HG02840 (cell line): ENCODE data around the gene WFS1.

Experiments
- ATAC-seq: cut with Tn5 transposase; IDR thresholded peaks from one replicate; pipeline ENCODE4 v1.9.1; 2021; ENCODE audit warnings: mild to moderate bottlenecking, moderate library complexity, moderate number of reproducible peaks; ENCODE audit not compliant: unreplicated experiment, low FRiP score

The WFS1 gene, protein sequence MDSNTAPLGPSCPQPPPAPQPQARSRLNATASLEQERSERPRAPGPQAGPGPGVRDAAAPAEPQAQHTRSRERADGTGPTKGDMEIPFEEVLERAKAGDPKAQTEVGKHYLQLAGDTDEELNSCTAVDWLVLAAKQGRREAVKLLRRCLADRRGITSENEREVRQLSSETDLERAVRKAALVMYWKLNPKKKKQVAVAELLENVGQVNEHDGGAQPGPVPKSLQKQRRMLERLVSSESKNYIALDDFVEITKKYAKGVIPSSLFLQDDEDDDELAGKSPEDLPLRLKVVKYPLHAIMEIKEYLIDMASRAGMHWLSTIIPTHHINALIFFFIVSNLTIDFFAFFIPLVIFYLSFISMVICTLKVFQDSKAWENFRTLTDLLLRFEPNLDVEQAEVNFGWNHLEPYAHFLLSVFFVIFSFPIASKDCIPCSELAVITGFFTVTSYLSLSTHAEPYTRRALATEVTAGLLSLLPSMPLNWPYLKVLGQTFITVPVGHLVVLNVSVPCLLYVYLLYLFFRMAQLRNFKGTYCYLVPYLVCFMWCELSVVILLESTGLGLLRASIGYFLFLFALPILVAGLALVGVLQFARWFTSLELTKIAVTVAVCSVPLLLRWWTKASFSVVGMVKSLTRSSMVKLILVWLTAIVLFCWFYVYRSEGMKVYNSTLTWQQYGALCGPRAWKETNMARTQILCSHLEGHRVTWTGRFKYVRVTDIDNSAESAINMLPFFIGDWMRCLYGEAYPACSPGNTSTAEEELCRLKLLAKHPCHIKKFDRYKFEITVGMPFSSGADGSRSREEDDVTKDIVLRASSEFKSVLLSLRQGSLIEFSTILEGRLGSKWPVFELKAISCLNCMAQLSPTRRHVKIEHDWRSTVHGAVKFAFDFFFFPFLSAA

GRCh38 chr4:6269616-6270511 lies at the start of gene WFS1:
Gene WFS1, plus strand, starts transcription at chr4:6269850. Its CDS starts 7,606 bp downstream, at chr4:6277456.
- peak; percentile 100 for ATAC-seq

DNA sequence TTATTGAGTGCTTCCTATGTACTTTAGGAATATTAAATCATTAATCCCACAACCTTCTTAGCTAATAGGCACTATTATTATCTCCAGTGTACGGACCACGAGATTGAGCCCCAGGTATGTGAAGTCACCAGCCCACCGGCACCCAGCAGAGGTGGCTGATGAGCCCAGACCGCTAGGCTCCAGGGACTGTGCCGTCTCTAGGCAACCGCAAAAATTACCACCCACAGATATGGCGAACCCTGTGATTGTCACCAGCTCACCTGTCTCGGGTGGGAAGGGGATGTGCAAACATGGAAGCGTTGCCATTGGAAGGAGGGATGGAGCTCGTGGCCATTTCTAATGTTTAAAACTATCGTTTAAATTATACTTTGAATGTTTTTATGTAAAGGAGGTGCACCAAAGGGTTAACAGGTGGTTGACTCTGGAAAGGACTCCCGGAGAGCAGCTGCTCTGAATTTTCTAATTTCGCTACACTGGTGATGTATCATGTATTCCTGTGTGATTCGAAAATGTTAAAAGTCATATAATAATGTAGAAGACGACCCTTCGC lies 48.3 kb upstream of the WFS1 start:
- ATAC-seq, result no peak

DNA sequence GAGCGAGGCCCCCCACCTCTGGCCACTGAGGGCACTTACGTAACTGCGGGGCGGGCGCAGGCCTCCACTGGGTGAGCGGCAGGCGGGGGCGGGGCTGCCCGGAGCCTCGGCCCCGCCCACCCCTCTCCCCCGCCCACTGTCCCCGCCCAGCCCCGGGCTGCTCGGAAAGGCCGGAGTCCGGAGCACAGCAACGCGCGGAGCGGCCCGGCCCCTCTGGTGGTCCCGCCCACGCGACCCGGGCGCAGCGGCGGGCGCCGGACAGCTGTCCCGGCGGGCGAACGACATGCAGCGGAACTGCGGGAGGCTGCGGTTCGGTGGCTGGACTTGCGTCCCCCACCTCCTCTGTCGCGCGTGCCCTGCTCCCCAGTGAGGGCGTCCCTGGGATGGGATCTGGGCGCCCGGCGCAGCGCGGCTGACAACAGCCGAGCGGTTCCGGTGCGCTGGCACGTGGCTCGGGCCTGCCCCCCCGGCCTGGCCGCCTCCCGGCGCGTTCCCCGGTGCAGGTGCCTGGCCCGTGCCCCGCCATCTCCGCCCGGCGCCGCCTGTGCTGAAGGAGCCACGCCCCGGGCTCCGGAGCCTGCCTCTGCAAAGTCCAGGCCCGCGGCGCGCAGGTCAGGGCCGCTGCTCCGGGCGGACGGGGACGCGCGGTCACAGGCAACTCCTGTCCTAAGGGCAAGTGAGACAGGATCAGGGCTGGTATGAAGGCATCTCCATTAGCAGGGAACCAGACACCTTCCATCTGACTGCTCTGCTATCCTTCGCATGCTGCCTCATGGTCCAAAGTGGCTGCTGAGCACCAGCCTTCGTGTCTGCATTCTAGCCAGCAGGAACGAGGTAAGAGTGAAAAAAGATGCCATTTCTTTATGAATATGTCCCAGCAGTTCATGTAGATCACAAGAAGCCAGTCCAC lies 47.5 kb upstream of the WFS1 start:
- no peak for ATAC-seq

GRCh38 chr4:6222761-6223292 lies 46.8 kb upstream of the WFS1 start:
- ATAC-seq, result no peak

DNA sequence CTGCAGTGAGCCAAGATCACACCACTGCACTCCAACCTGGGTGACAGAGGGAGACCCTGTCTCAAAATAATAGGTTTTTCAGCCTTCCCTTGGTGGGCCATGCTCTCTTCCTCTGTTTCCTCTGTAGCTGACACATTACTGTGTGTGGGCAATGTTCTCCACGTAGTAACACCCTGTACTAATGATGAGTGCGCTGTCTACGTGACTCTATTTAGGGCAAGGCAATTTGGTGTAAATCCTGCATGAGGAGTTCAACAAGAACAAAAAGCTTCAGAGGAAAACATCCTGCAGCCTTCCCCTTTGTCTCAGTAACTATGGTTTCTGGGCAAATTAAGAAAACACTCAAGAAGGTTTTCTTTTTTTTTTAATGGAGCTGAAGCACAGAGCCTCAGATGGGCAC lies 44.9 kb upstream of the WFS1 start:
- no peak for ATAC-seq

DNA sequence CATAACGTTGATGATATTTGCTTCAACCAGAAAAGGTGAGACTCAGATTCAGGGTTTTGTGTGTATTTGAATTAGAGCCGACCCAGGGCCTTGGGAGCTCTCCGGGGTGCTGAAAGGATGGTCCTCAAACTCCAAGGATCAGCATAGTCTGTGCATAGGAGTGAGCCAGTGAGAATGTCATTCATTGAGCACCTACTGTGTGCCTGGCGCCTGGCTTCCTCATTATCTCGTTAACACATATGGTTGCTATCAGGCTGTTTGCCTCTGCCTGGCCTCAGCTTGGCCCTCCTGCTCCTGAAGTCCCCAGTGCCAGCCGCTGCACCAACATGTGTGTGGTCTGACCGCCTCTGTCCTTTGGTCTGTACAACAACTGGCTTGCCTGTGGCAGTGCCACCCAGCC lies 44.2 kb upstream of the WFS1 start:
- ATAC-seq, result no peak

GRCh38 chr4:6226506-6226905 lies 43.1 kb upstream of the WFS1 start:
- ATAC-seq, result no peak

- ATAC-seq, result no peak
Observed at GRCh38 chr4:6227412-6228157, 42.1 kb upstream of the WFS1 start.

- ATAC-seq, result no peak
Observed at GRCh38 chr4:6228158-6229067, 41.2 kb upstream of the WFS1 start.

GRCh38 chr4:6229095-6229494 lies 40.6 kb upstream of the WFS1 start:
- no peak for ATAC-seq

- ATAC-seq, result no peak
Observed at GRCh38 chr4:6229671-6230501, 39.8 kb upstream of the WFS1 start.

GRCh38 chr4:6230502-6230785 lies 39.2 kb upstream of the WFS1 start:
- ATAC-seq, result no peak

DNA sequence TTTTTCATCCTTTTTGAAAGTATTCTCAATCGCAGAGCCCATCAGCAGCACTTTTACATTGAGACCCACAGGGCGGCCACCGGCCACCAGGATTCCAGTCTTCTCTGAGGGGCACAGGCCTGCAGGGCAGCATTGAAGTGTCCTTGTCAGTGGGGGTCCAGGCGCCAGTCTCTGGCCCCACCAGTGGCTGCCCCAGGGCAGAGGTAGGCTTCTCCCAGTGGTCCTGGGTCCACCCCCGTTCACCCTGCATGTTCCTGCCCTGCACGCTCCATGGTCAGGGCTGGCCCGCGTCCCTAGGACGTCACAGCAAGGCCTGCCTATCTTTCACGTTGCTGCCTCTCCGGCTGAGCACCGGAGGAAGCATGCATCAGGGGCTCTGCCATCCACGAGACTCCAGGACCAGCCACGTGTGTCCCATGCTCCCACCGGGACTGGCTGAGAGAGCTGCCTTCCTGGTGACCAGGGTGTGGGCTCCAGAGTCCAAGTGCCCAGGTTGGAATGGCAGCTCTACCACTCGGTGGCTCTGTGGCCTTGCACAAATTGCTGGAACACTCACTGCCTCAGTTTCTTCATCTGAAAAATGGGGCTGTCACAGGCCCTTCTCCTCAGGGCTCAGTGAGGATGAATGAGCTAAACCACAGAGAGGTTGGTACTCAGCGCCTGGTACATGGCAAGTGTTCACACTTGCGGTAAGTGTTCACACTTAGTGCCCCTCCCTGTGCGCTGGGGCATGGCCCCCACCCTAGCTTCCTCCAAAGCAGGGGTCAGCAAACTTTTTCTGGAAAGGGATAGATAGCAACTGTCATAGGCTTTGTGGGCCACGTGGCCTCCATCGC lies 38.6 kb upstream of the WFS1 start:
- ATAC-seq, result no peak

GRCh38 chr4:6231663-6232165 lies 37.9 kb upstream of the WFS1 start:
- no peak for ATAC-seq
